ENCODE data around the gene XRCC5. TPM values are rescaled to one million over a fixed set of nuclear protein-coding genes. Genes with fewer than 3 reads are reported as not detected.

Gene XRCC5
- total RNA-seq, 4 donors from 2014 or later: 87.3 to 202 (median 170) TPM

DNA sequence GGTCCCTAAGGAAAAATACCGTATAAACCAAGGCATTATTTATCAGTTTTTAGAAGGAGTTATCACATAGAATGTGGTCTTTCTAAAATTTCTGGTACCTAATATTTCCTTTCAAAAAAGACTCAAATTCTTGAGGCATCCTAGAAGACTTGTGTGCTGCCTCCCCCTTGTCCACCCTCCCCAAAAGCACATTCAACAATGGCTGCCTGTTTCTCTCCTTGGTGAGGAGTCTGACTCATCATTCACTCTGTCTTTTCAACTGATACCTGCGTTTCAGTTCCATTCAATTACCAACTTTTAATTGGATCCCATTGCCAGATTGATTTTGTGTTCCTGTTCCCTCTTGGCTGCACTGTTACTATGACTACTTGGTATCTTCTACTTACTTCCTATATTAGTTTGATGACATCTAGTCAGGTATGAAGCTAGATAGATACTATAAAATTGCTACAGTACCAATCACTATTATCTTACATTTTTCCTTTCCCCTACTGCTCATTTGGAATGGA is 72.9 kb downstream of the XRCC5 start:
- DNase-seq: no peak
- Histone ChIP-seq H3K4me3 (no peak overlapping the region), H3K36me3 (peaks cover 0 to 79% (median 0%) of the 10 kb centered on the region in 3 donors), H3K27me3 (no peaks in the 10 kb centered on the region), H3K27ac (no peak overlapping the region), H3K9me3 (no peaks in the 10 kb centered on the region), H3K4me1 (peaks cover 0 to 6% (median 0%) of the 10 kb centered on the region in 3 donors)
- TF ChIP-seq POLR2A (IDR thresholded peaks at IDR 0.05): no peak
- TF ChIP-seq, protein P1, sequence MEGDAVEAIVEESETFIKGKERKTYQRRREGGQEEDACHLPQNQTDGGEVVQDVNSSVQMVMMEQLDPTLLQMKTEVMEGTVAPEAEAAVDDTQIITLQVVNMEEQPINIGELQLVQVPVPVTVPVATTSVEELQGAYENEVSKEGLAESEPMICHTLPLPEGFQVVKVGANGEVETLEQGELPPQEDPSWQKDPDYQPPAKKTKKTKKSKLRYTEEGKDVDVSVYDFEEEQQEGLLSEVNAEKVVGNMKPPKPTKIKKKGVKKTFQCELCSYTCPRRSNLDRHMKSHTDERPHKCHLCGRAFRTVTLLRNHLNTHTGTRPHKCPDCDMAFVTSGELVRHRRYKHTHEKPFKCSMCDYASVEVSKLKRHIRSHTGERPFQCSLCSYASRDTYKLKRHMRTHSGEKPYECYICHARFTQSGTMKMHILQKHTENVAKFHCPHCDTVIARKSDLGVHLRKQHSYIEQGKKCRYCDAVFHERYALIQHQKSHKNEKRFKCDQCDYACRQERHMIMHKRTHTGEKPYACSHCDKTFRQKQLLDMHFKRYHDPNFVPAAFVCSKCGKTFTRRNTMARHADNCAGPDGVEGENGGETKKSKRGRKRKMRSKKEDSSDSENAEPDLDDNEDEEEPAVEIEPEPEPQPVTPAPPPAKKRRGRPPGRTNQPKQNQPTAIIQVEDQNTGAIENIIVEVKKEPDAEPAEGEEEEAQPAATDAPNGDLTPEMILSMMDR (IDR thresholded peaks at IDR 0.05): no peak
- intact Hi-C loops (cut with DNase I): no loop called here
- 66 to 71% methylated on average over 2 of the region's 2 CpGs for WGBS, 2 donors

- no peak overlapping the region for H3K27ac ChIP-seq
- peaks cover 0 to 18% (median 0%) of the 10 kb centered on the region in 3 donors for H3K4me1 ChIP-seq
- no peak for TF ChIP-seq POLR2A (IDR thresholded peaks at IDR 0.05)
- TF ChIP-seq, protein P1 (IDR thresholded peaks at IDR 0.05): no peak
- no peak for DNase-seq
- 72 to 83% methylated on average over 1 of the region's 1 CpG for WGBS, 2 donors
- intact Hi-C loops (cut with DNase I): no loop called here
- H3K36me3 ChIP-seq: peaks cover 0 to 66% (median 0%) of the 10 kb centered on the region in 3 donors
- H3K27me3 ChIP-seq: no peaks in the 10 kb centered on the region
- no peaks in the 10 kb centered on the region for H3K9me3 ChIP-seq
- no peak overlapping the region for H3K4me3 ChIP-seq
These were observed 74.3 kb downstream of the XRCC5 start for GRCh38 chr2:216183462-216183861.

GRCh38 chr2:216188559-216188850 is 79.4 kb downstream of the XRCC5 start:
- 45 to 63% methylated on average over 3 of the region's 3 CpGs for WGBS, 2 donors
- TF ChIP-seq POLR2A (IDR thresholded peaks at IDR 0.05): no peak
- TF ChIP-seq, protein P1 (IDR thresholded peaks at IDR 0.05): no peak
- no peak for DNase-seq
- Histone ChIP-seq H3K36me3 (peaks cover 0 to 57% (median 5%) of the 10 kb centered on the region in 3 donors), H3K27ac (peak overlapping the region in 1 of 4 donors; percentile 17), H3K4me3 (no peak overlapping the region), H3K4me1 (peaks cover 0 to 30% (median 0%) of the 10 kb centered on the region in 3 donors), H3K9me3 (no peaks in the 10 kb centered on the region), H3K27me3 (no peaks in the 10 kb centered on the region)
- intact Hi-C loops (cut with DNase I): no loop called here

GRCh38 chr2:216188956-216189355 is 79.8 kb downstream of the XRCC5 start:
- H3K36me3 ChIP-seq: peaks cover 0 to 57% (median 5%) of the 10 kb centered on the region in 3 donors
- H3K27ac ChIP-seq: no peak overlapping the region
- H3K4me1 ChIP-seq: peaks cover 0 to 30% (median 0%) of the 10 kb centered on the region in 3 donors
- TF ChIP-seq, protein P1 (IDR thresholded peaks at IDR 0.05): no peak
- TF ChIP-seq POLR2A (IDR thresholded peaks at IDR 0.05): no peak
- no peaks in the 10 kb centered on the region for H3K9me3 ChIP-seq
- H3K27me3 ChIP-seq: no peaks in the 10 kb centered on the region
- no peak overlapping the region for H3K4me3 ChIP-seq
- 38 to 48% methylated on average over 2 of the region's 2 CpGs for WGBS, 2 donors
- no peak for DNase-seq
- intact Hi-C loops (cut with DNase I): no loop called here

DNA sequence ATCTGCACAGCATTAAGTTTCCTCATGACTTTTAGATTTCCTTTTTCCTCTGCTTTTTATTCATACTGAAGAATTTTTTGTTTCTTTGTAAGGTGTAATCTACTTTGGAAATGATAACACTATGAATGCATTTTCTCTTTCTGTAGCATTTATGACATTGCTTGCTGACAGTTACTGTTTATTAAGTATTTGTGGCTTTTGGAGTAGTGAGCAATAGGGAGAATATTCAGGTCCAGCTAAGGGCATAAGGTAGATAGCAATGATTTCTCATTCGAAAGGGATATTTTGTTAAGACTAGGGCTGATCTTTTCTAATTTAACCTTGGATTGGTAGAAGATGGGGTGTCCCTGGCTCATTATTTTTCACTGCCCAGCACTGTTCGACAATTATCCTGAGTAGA is 80.3 kb downstream of the XRCC5 start:
- Histone ChIP-seq H3K27ac (no peak overlapping the region), H3K27me3 (no peaks in the 10 kb centered on the region), H3K4me3 (no peak overlapping the region), H3K4me1 (peaks cover 0 to 30% (median 0%) of the 10 kb centered on the region in 3 donors), H3K36me3 (peaks cover 0 to 57% (median 5%) of the 10 kb centered on the region in 3 donors), H3K9me3 (no peaks in the 10 kb centered on the region)
- DNase-seq: no peak
- 76 to 95% methylated on average over 2 of the region's 2 CpGs for WGBS, 2 donors
- intact Hi-C loops (cut with DNase I): no loop called here
- TF ChIP-seq, protein P1 (IDR thresholded peaks at IDR 0.05): no peak
- no peak for TF ChIP-seq POLR2A (IDR thresholded peaks at IDR 0.05)
